HCT116 (cell line): ENCODE measurements around the gene ATP2B3. TPM values are rescaled to one million over a fixed set of nuclear protein-coding genes. Genes with fewer than 3 reads are reported as not detected.

Experiments used
- ATAC-seq: fragments of 200-7000 bp; cut with Tn5 transposase; 2 replicates; pipeline ENCODE4 v1.9.1; 2020; ENCODE audit warnings: mild to moderate bottlenecking, moderate library complexity
- BruUV-seq: library from RNA; stranded (reverse); fragments of 400-500 nt; replicated peaks from 2 replicates; lab custom pipeline; 2021; lab: Mats Ljungman, UMichigan
- CTCF ChIA-PET: fragments of 300-600 bp; sonication (Branson Sonifier 250); formaldehyde crosslinking; loops from one replicate; lab custom pipeline; 2021; ENCODE audit warnings: antibody characterized with exemption; lab: Charles Lee
- POLR2A ChIA-PET: fragments of 300-600, 350-600 bp; sonication (Branson Sonifier 250); formaldehyde crosslinking; loops from one replicate; lab custom pipeline; 2021; ENCODE audit warnings: antibody characterized with exemption; lab: Charles Lee
- RAD21 ChIA-PET, 2 experiments: fragments of 300-600 bp; sonication (Branson Sonifier 250); formaldehyde crosslinking; loops; one replicate each; lab custom pipeline; 2023; ENCODE audit warnings: low total read pairs in 2 of 2; ENCODE audit not compliant: uncharacterized antibody in 2 of 2, unreplicated experiment in 2 of 2, low non-redundant PET in 1 of 2; lab: Charles Lee
- DNase-seq: peaks from one replicate; pipeline ENCODE4 v3.0.0-alpha.2; 2010; ENCODE audit warnings: low read depth, low spot score
- H2AFZ ChIP-seq: fragments of 200-600 bp; shearing (Covaris generic), sonication (generic); 2 replicates; pipeline ENCODE4 v1.6.1; 2017; ENCODE audit warnings: low read depth, mixed run types, mixed read lengths, antibody characterized with exemption, low read length; ENCODE audit not compliant: poor library complexity, severe bottlenecking
- H3K27ac ChIP-seq: 2 replicates; pipeline ENCODE4 v1.5.1; 2012; ENCODE audit warnings: low read depth, low read length
- H3K27me3 ChIP-seq: fragments of 200-600 bp; sonication (generic); 2 replicates; pipeline ENCODE4 v1.6.1; 2016; ENCODE audit warnings: mixed run types, low read length, mixed read lengths; ENCODE audit not compliant: insufficient read depth
- H3K36me3 ChIP-seq, 2 experiments: fragments of 200-500 bp in 1 of 2; fragments of 200-600 bp in 1 of 2; sonication (Bioruptor generic) in 1 of 2; sonication (generic) in 1 of 2; 2 replicates each; pipeline versions ENCODE4 v1.5.1 to v1.6.1; 2014 to 2016; ENCODE audit warnings: low read length in 2 of 2, inconsistent platforms in 1 of 2, mixed read lengths in 1 of 2, mixed run types in 1 of 2; ENCODE audit not compliant: insufficient read depth in 2 of 2, control insufficient read depth in 1 of 2
- H3K4me1 ChIP-seq, 2 experiments: fragments of 200-600 bp in 1 of 2; sonication (generic) in 1 of 2; 2 replicates each; pipeline versions ENCODE4 v1.5.1 to v1.6.1; 2012 to 2017; ENCODE audit warnings: low read length in 2 of 2, inconsistent platforms in 1 of 2, mild to moderate bottlenecking in 1 of 2, mixed read lengths in 1 of 2, mixed run types in 1 of 2, moderate library complexity in 1 of 2; ENCODE audit not compliant: insufficient read depth in 2 of 2, control insufficient read depth in 1 of 2
- H3K4me2 ChIP-seq: fragments of 200-600 bp; sonication (generic); 2 replicates; pipeline ENCODE4 v1.6.1; 2017; ENCODE audit warnings: mixed run types, low read length, mixed read lengths
- H3K4me3 ChIP-seq, 2 experiments: fragments of 200-600 bp in 1 of 2; sonication (generic) in 1 of 2; replicated peaks in 1 of 2; 2 replicates each; pipeline ENCODE4 v1.5.1; 2011 to 2016; ENCODE audit warnings: low read length in 2 of 2, control low read depth in 1 of 2, low read depth in 1 of 2, mild to moderate bottlenecking in 1 of 2, mixed read lengths in 1 of 2, mixed run types in 1 of 2
- H3K79me2 ChIP-seq: fragments of 200-600 bp; sonication (generic); 2 replicates; pipeline ENCODE4 v1.6.1; 2017; ENCODE audit warnings: mild to moderate bottlenecking, mixed run types, low read length, moderate library complexity, mixed read lengths; ENCODE audit not compliant: insufficient read depth
- H3K9ac ChIP-seq: fragments of 200-600 bp; sonication (generic); 2 replicates; pipeline ENCODE4 v1.6.1; 2016; ENCODE audit warnings: low read length, mixed read lengths
- H3K9me2 ChIP-seq: fragments of 200-600 bp; sonication (generic), shearing (Covaris generic); 2 replicates; pipeline ENCODE4 v1.6.1; 2017; ENCODE audit warnings: mixed run types, mild to moderate bottlenecking, moderate library complexity; ENCODE audit not compliant: insufficient read depth
- H3K9me3 ChIP-seq, 2 experiments: fragments of 200-500 bp in 1 of 2; fragments of 200-600 bp in 1 of 2; sonication (Bioruptor generic) in 1 of 2; sonication (generic) in 1 of 2; 2 replicates each; pipeline ENCODE4 v1.6.1; 2014 to 2017; ENCODE audit warnings: low read length in 2 of 2, mixed read lengths in 2 of 2, inconsistent platforms in 1 of 2, low read depth in 1 of 2, mild to moderate bottlenecking in 1 of 2, mixed run types in 1 of 2, moderate library complexity in 1 of 2; ENCODE audit not compliant: control insufficient read depth in 1 of 2, insufficient read depth in 1 of 2
- H4K20me1 ChIP-seq: fragments of 200-600 bp; sonication (generic), shearing (Covaris generic); 2 replicates; pipeline ENCODE4 v1.6.1; 2017; ENCODE audit warnings: mixed run types, mild to moderate bottlenecking, moderate library complexity; ENCODE audit not compliant: insufficient read depth
- TCF7L2 ChIP-seq: IDR thresholded peaks from 2 replicates; pipeline ENCODE4 v1.7.0; 2011; ENCODE audit warnings: borderline replicate concordance, inconsistent platforms; ENCODE audit not compliant: insufficient read depth, insufficient read length; ENCODE audit errors: extremely low read depth
- ZFX ChIP-seq: fragments of 450-650 bp; IDR thresholded peaks from 2 replicates; pipeline ENCODE4 v1.6.1; 2017
- intact Hi-C: fragments of 100-400 bp; cut with micrococcal nuclease; formaldehyde crosslinking; loops from 2 replicates; pipeline ENCODE4 v1.10.0; 2022
- total RNA-seq: library from RNA; stranded (reverse); gene quantifications from one replicate; pipeline ENCODE4 v1.2.1, GENCODE V29; 2021; ENCODE audit not compliant: unreplicated experiment
- TF ChIP-seq, protein P1 (sequence below): IDR thresholded peaks from 2 replicates; pipeline ENCODE4 v1.6.1; 2012; ENCODE audit warnings: low read depth
- TF ChIP-seq, protein P2 (sequence below), 3 experiments: fragments of 200-600 bp in 1 of 3; sonication (generic) in 1 of 3; IDR thresholded peaks in 2 of 3; conservative IDR thresholded peaks in 1 of 3; 2 replicates each; pipeline ENCODE4 v1.5.1; 2012 to 2017; ENCODE audit warnings: low read depth in 2 of 3, low read length in 2 of 3, antibody characterized with exemption in 1 of 3, borderline replicate concordance in 1 of 3, control low read depth in 1 of 3, mild to moderate bottlenecking in 1 of 3, mixed read lengths in 1 of 3, mixed run types in 1 of 3, moderate library complexity in 1 of 3; ENCODE audit not compliant: insufficient read depth in 1 of 3

The ATP2B3 gene
- total RNA-seq, 1 experiment from 2014 or later = not detected

DNA sequence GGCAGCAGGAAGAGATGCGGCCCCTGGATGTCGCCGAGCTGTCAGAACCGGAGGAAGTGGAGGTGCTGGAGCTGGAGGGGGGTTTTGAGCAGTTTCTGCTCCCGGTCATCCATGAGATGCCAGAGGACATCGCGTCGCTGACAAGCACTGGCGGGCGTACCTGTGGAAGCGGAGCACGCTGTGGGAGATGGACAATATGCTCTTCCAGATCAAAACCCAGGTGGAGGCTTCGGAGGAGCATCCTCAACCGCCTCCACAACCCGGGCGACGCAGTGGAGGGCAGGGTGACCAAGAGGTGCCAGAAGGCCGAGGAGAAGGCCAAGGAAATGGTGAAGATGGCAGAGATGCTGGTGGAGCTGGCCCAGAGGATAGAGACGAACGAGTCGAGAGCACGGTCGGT, 89.1 kb downstream of the ATP2B3 start:
- Histone ChIP-seq H3K27me3 (no peaks in the 10 kb centered on the region), H3K27ac (no peak overlapping the region), H3K4me3 (no peak overlapping the region), H3K9me3 (no peaks in the 10 kb centered on the region), H4K20me1 (no peaks in the 10 kb centered on the region), H3K9ac (no peak overlapping the region), H3K9me2 (no peaks in the 10 kb centered on the region), H2AFZ (no peak overlapping the region), H3K79me2 (no peaks in the 10 kb centered on the region), H3K4me2 (no peak overlapping the region), H3K36me3 (no peaks in the 10 kb centered on the region), H3K4me1 (no peaks in the 10 kb centered on the region)
- ChIA-PET CTCF (no interaction called here), POLR2A (no interaction called here), RAD21 (no interaction called here)
- TF ChIP-seq, protein P1, sequence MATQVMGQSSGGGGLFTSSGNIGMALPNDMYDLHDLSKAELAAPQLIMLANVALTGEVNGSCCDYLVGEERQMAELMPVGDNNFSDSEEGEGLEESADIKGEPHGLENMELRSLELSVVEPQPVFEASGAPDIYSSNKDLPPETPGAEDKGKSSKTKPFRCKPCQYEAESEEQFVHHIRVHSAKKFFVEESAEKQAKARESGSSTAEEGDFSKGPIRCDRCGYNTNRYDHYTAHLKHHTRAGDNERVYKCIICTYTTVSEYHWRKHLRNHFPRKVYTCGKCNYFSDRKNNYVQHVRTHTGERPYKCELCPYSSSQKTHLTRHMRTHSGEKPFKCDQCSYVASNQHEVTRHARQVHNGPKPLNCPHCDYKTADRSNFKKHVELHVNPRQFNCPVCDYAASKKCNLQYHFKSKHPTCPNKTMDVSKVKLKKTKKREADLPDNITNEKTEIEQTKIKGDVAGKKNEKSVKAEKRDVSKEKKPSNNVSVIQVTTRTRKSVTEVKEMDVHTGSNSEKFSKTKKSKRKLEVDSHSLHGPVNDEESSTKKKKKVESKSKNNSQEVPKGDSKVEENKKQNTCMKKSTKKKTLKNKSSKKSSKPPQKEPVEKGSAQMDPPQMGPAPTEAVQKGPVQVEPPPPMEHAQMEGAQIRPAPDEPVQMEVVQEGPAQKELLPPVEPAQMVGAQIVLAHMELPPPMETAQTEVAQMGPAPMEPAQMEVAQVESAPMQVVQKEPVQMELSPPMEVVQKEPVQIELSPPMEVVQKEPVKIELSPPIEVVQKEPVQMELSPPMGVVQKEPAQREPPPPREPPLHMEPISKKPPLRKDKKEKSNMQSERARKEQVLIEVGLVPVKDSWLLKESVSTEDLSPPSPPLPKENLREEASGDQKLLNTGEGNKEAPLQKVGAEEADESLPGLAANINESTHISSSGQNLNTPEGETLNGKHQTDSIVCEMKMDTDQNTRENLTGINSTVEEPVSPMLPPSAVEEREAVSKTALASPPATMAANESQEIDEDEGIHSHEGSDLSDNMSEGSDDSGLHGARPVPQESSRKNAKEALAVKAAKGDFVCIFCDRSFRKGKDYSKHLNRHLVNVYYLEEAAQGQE = no peak
- TF ChIP-seq TCF7L2 (no peak), ZFX (no peak)
- TF ChIP-seq, protein P2, sequence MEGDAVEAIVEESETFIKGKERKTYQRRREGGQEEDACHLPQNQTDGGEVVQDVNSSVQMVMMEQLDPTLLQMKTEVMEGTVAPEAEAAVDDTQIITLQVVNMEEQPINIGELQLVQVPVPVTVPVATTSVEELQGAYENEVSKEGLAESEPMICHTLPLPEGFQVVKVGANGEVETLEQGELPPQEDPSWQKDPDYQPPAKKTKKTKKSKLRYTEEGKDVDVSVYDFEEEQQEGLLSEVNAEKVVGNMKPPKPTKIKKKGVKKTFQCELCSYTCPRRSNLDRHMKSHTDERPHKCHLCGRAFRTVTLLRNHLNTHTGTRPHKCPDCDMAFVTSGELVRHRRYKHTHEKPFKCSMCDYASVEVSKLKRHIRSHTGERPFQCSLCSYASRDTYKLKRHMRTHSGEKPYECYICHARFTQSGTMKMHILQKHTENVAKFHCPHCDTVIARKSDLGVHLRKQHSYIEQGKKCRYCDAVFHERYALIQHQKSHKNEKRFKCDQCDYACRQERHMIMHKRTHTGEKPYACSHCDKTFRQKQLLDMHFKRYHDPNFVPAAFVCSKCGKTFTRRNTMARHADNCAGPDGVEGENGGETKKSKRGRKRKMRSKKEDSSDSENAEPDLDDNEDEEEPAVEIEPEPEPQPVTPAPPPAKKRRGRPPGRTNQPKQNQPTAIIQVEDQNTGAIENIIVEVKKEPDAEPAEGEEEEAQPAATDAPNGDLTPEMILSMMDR (IDR thresholded peaks at IDR 0.05 in 2 of 3, conservative IDR thresholded peaks at IDR 0.05 in 1 of 3; ENCODE audit: borderline replicate concordance in 1 of 3, insufficient read depth in 1 of 3, low read depth in 2 of 3, low read length in 2 of 3) = no peak
- intact Hi-C loops = no loop called here
- ATAC-seq = no peak
- BruUV-seq = no TSS peak
- no peak for DNase-seq
